IMR-90 (cell line): ENCODE measurements around the gene LGI1. TPM values are rescaled to one million over a fixed set of nuclear protein-coding genes. Genes with fewer than 3 reads are reported as not detected.

Experiments used
- ATAC-seq: fragments of 200-7000 bp; cut with Tn5 transposase; 2 replicates; pipeline ENCODE4 v1.9.1; 2020; ENCODE audit warnings: low read depth, mild to moderate bottlenecking, moderate library complexity
- BruUV-seq: library from RNA; stranded (reverse); fragments of 400-500 nt; replicated peaks from 2 replicates; lab custom pipeline; 2021; lab: Mats Ljungman, UMichigan
- CTCF ChIA-PET: fragments of 300-600 bp; formaldehyde crosslinking; extraction: SDS; loops from one replicate; lab custom pipeline; 2021; ENCODE audit warnings: antibody characterized with exemption; lab: Yijun Ruan, JAX
- POLR2A ChIA-PET: fragments of 300-600 bp; sonication (Branson Sonifier 250); formaldehyde crosslinking; loops from one replicate; lab custom pipeline; 2022; ENCODE audit warnings: antibody characterized with exemption; ENCODE audit not compliant: unreplicated experiment; lab: Charles Lee
- DNase-seq: peaks from one replicate; pipeline ENCODE4 v3.0.0; 2013
- H2AFZ ChIP-seq: replicated peaks from 2 replicates; pipeline ENCODE3; 2013; ENCODE audit warnings: low read length, mild to moderate bottlenecking; ENCODE audit not compliant: poor library complexity
- H2AK5ac ChIP-seq: 2 replicates; pipeline ENCODE4 v1.6.1; 2013; ENCODE audit warnings: low read depth, low read length, inconsistent platforms
- H2AK9ac ChIP-seq: replicated peaks from 2 replicates; pipeline ENCODE3; 2013; ENCODE audit warnings: mild to moderate bottlenecking, low read depth, low read length, moderate library complexity; ENCODE audit not compliant: poor library complexity
- H2BK120ac ChIP-seq: 2 replicates; pipeline ENCODE4 v1.6.1; 2013; ENCODE audit warnings: low read depth, low read length, inconsistent platforms
- H2BK15ac ChIP-seq: 3 replicates; pipeline ENCODE4 v1.6.1; 2013; ENCODE audit warnings: low read depth, low read length, inconsistent platforms
- H2BK20ac ChIP-seq: 2 replicates; pipeline ENCODE4 v1.6.1; 2013; ENCODE audit warnings: low read depth, mild to moderate bottlenecking, inconsistent platforms, low read length, moderate library complexity
- H2BK5ac ChIP-seq: 2 replicates; pipeline ENCODE4 v1.6.1; 2013; ENCODE audit warnings: mild to moderate bottlenecking, low read depth, low read length, inconsistent platforms; ENCODE audit not compliant: poor library complexity, severe bottlenecking
- H3K14ac ChIP-seq: replicated peaks from 2 replicates; pipeline ENCODE4 v1.6.1; 2013; ENCODE audit warnings: low read depth, low read length, inconsistent platforms
- H3K18ac ChIP-seq: 2 replicates; pipeline ENCODE4 v1.6.1; 2013; ENCODE audit warnings: low read depth, low read length, control low read depth
- H3K23ac ChIP-seq: 2 replicates; pipeline ENCODE4 v1.6.1; 2013; ENCODE audit warnings: low read depth, low read length, inconsistent platforms
- H3K27ac ChIP-seq: 2 replicates; pipeline ENCODE4 v1.5.1; 2013; ENCODE audit warnings: mild to moderate bottlenecking, control low read depth, low read length; ENCODE audit not compliant: insufficient read depth
- H3K27me3 ChIP-seq: 2 replicates; pipeline ENCODE4 v1.6.1; 2013; ENCODE audit warnings: low read length; ENCODE audit not compliant: control insufficient read depth, insufficient read depth
- H3K36me3 ChIP-seq: 2 replicates; pipeline ENCODE4 v1.6.1; 2013; ENCODE audit warnings: low read length, mixed read lengths; ENCODE audit not compliant: control insufficient read depth, insufficient read depth
- H3K4ac ChIP-seq: 2 replicates; pipeline ENCODE4 v1.6.1; 2013; ENCODE audit warnings: low read depth, low read length, inconsistent platforms
- H3K4me1 ChIP-seq: 2 replicates; pipeline ENCODE4 v1.6.1; 2013; ENCODE audit warnings: low read length, mixed read lengths; ENCODE audit not compliant: control insufficient read depth, insufficient read depth
- H3K4me2 ChIP-seq: 2 replicates; pipeline ENCODE4 v1.6.1; 2013; ENCODE audit warnings: low read depth, mild to moderate bottlenecking, control low read depth, low read length, moderate library complexity
- H3K4me3 ChIP-seq: 2 replicates; pipeline ENCODE4 v1.5.1; 2013; ENCODE audit warnings: low read depth, mild to moderate bottlenecking, control low read depth, low read length, moderate library complexity; ENCODE audit not compliant: insufficient read depth
- H3K56ac ChIP-seq: 2 replicates; pipeline ENCODE4 v1.6.1; 2013; ENCODE audit warnings: low read length, inconsistent platforms; ENCODE audit not compliant: insufficient read depth; ENCODE audit errors: extremely low read depth
- H3K79me1 ChIP-seq, 2 experiments: 2 replicates each; pipeline ENCODE4 v1.6.1; 2013; ENCODE audit warnings: low read length in 2 of 2, inconsistent platforms in 1 of 2, low read depth in 1 of 2
- H3K9ac ChIP-seq: 2 replicates; pipeline ENCODE4 v1.6.1; 2013; ENCODE audit warnings: low read depth, low read length, control low read depth
- H3K9me1 ChIP-seq: 2 replicates; pipeline ENCODE4 v1.6.1; 2013; ENCODE audit warnings: low read length, inconsistent platforms; ENCODE audit not compliant: insufficient read depth
- H3K9me3 ChIP-seq: 2 replicates; pipeline ENCODE4 v1.6.1; 2013; ENCODE audit warnings: low read length; ENCODE audit not compliant: control insufficient read depth, insufficient read depth
- H4K20me1 ChIP-seq: 2 replicates; pipeline ENCODE4 v1.6.1; 2013; ENCODE audit warnings: low read length, inconsistent platforms; ENCODE audit not compliant: insufficient read depth
- H4K5ac ChIP-seq: 2 replicates; pipeline ENCODE4 v1.6.1; 2013; ENCODE audit warnings: mild to moderate bottlenecking, low read depth, low read length, control low read depth
- H4K8ac ChIP-seq, 2 experiments: 2 replicates each; pipeline ENCODE4 v1.6.1; 2013; ENCODE audit warnings: low read depth in 2 of 2, low read length in 2 of 2, control low read depth in 1 of 2, inconsistent platforms in 1 of 2
- H4K91ac ChIP-seq: 2 replicates; pipeline ENCODE4 v1.6.1; 2013; ENCODE audit warnings: low read depth, low read length, inconsistent platforms; ENCODE audit not compliant: insufficient read depth
- BHLHE40 ChIP-seq: fragments of 150-350 bp; IDR thresholded peaks from 2 replicates; pipeline ENCODE4 v1.6.1; 2016; ENCODE audit warnings: mild to moderate bottlenecking, low read depth, low read length
- CEBPB ChIP-seq: IDR thresholded peaks from 2 replicates; pipeline ENCODE4 v1.6.1; 2012; ENCODE audit warnings: low read depth, low read length, improper control_type of control experiment
- CHD1 ChIP-seq: IDR thresholded peaks from 2 replicates; pipeline ENCODE4 v1.6.1; 2012; ENCODE audit warnings: low read depth, low read length, improper control_type of control experiment
- MAFK ChIP-seq: IDR thresholded peaks from 2 replicates; pipeline ENCODE4 v1.6.1; 2012; ENCODE audit warnings: low read depth, low read length, improper control_type of control experiment
- MAZ ChIP-seq: IDR thresholded peaks from 2 replicates; pipeline ENCODE4 v1.6.1; 2012; ENCODE audit warnings: low read depth, mild to moderate bottlenecking, low read length, improper control_type of control experiment, moderate library complexity, borderline replicate concordance
- NFE2L2 ChIP-seq: fragments of 150-350 bp; IDR thresholded peaks from 2 replicates; pipeline ENCODE4 v1.6.1; 2016; ENCODE audit warnings: low read depth, mild to moderate bottlenecking, low read length
- POLR2A ChIP-seq: IDR thresholded peaks from 2 replicates; pipeline ENCODE4 v1.6.1; 2012; ENCODE audit warnings: mild to moderate bottlenecking, low read depth, low read length
- RAD21 ChIP-seq: IDR thresholded peaks from 2 replicates; pipeline ENCODE4 v1.6.1; 2012; ENCODE audit warnings: low read length, improper control_type of control experiment
- RCOR1 ChIP-seq: IDR thresholded peaks from 2 replicates; pipeline ENCODE4 v1.6.1; 2012; ENCODE audit warnings: mild to moderate bottlenecking, low read length, improper control_type of control experiment; ENCODE audit not compliant: insufficient replicate concordance
- RFX5 ChIP-seq: IDR thresholded peaks from 2 replicates; pipeline ENCODE4 v1.8.0; 2012; ENCODE audit warnings: low read depth, mild to moderate bottlenecking, low read length, moderate library complexity
- SMC3 ChIP-seq: fragments of 150-350 bp; IDR thresholded peaks from 2 replicates; pipeline ENCODE4 v1.6.1; 2016; ENCODE audit warnings: low read depth, mild to moderate bottlenecking, antibody characterized with exemption, low read length, moderate library complexity
- WGBS, 2 experiments: methylation state at CpG; one replicate each; pipeline versions ENCODE4 v1.1.5 to v1.1.7; 2013; ENCODE audit warnings: missing lambda C conversion rate in 2 of 2; ENCODE audit not compliant: insufficient read length in 1 of 2; ENCODE audit errors: extremely low coverage in 2 of 2; 5-methylcytosine and 5-hydroxymethylcytosine counted together
- dilution Hi-C: fragments of 300-500 bp; cut with HindIII; formaldehyde crosslinking; loops from one replicate; pipeline ENCODE4 v1.14.3; 2018; ENCODE audit warnings: low sequenced_read_pairs; ENCODE audit not compliant: unreplicated experiment
- in situ Hi-C: fragments of 300-500 bp; cut with MboI; formaldehyde crosslinking; loops from 3 replicates; pipeline ENCODE4 v1.14.3; 2019; ENCODE audit warnings: low sequenced_read_pairs, inconsistent platforms, mixed read lengths
- intact Hi-C: fragments of 100-400 bp; cut with micrococcal nuclease; formaldehyde crosslinking; loops from 2 replicates; pipeline ENCODE4 v1.10.0; 2022
- polyA plus RNA-seq, 3 experiments: library from polyadenylated mRNA; depleted of rRNA; stranded (reverse); fragments of >200 nt; gene quantifications; 2 replicates each; pipeline ENCODE4 v1.2.3, GENCODE V29; 2012; ENCODE audit warnings: low replicate concordance in 1 of 3
- total RNA-seq: library from RNA; depleted of rRNA; stranded (reverse); fragments of >200 nt; gene quantifications from 2 replicates; pipeline ENCODE4 v1.2.3, GENCODE V29; 2012
- TF ChIP-seq, protein P1 (sequence below): conservative IDR thresholded peaks from 2 replicates; pipeline ENCODE4 v1.5.1; 2012; ENCODE audit warnings: mild to moderate bottlenecking, low read depth, low read length, improper control_type of control experiment
- TF ChIP-seq, protein P2 (sequence below): fragments of 150-350 bp; IDR thresholded peaks from 2 replicates; pipeline ENCODE4 v1.6.1; 2017; ENCODE audit warnings: mild to moderate bottlenecking, antibody characterized with exemption, low read length, low read depth

LGI1 gene
- total and polyA plus RNA-seq, 2 of the 4 experiments (the other 2 are of a cell fraction), result not detected

DNA sequence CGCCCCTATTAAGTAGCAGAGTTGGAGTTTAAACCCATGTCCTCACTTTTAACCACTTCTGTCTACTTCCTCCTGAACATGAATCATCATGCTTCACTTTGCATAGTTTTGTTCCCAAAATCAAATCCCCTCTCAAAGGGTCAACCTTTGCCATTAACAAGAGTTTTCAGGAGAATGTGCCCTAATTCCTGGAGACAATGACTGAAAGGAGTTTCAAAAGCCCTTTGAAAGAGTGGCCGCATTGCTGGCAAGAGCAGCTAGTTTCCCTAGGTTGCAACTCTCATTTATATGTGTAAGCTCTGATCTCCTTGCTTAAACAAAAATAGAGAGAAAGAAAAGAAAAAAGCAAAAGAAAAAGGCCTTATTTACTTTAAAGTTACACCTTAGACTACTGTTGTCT lies 9.2 kb downstream of the LGI1 start:
- Histone ChIP-seq H2AK9ac (no peak overlapping the region), H3K14ac (no peak overlapping the region), H2AK5ac (no peak overlapping the region), H3K79me1 (no peaks in the 10 kb centered on the region), H3K36me3 (no peaks in the 10 kb centered on the region), H3K27me3 (peaks cover 24% of the 10 kb centered on the region), H3K56ac (no peak overlapping the region), H3K9me3 (no peaks in the 10 kb centered on the region), H2AFZ (no peak overlapping the region), H2BK15ac (no peak overlapping the region), H3K4me3 (no peak overlapping the region), H4K20me1 (no peaks in the 10 kb centered on the region), H2BK20ac (no peak overlapping the region), H3K4ac (no peak overlapping the region), H3K4me2 (no peak overlapping the region), H3K9ac (no peak overlapping the region), H3K18ac (no peak overlapping the region), H2BK120ac (no peak overlapping the region), H4K8ac (no peak overlapping the region), H3K4me1 (no peaks in the 10 kb centered on the region), H4K91ac (no peak overlapping the region), H4K5ac (no peak overlapping the region), H3K9me1 (no peaks in the 10 kb centered on the region), H3K27ac (no peak overlapping the region), H2BK5ac (no peak overlapping the region), H3K23ac (no peak overlapping the region)
- no TSS peak for BruUV-seq
- ATAC-seq (no peak), DNase-seq (no peak)
- in situ Hi-C loops (no loop called here), intact Hi-C loops (no loop called here), dilution Hi-C loops (no loop called here)
- no peak for TF ChIP-seq MAZ
- TF ChIP-seq NFE2L2, result no peak
- TF ChIP-seq, protein P1, sequence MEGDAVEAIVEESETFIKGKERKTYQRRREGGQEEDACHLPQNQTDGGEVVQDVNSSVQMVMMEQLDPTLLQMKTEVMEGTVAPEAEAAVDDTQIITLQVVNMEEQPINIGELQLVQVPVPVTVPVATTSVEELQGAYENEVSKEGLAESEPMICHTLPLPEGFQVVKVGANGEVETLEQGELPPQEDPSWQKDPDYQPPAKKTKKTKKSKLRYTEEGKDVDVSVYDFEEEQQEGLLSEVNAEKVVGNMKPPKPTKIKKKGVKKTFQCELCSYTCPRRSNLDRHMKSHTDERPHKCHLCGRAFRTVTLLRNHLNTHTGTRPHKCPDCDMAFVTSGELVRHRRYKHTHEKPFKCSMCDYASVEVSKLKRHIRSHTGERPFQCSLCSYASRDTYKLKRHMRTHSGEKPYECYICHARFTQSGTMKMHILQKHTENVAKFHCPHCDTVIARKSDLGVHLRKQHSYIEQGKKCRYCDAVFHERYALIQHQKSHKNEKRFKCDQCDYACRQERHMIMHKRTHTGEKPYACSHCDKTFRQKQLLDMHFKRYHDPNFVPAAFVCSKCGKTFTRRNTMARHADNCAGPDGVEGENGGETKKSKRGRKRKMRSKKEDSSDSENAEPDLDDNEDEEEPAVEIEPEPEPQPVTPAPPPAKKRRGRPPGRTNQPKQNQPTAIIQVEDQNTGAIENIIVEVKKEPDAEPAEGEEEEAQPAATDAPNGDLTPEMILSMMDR, result no peak
- no peak for TF ChIP-seq RAD21
- TF ChIP-seq, protein P2, sequence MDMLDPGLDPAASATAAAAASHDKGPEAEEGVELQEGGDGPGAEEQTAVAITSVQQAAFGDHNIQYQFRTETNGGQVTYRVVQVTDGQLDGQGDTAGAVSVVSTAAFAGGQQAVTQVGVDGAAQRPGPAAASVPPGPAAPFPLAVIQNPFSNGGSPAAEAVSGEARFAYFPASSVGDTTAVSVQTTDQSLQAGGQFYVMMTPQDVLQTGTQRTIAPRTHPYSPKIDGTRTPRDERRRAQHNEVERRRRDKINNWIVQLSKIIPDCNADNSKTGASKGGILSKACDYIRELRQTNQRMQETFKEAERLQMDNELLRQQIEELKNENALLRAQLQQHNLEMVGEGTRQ, result no peak
- no peak for TF ChIP-seq RFX5
- TF ChIP-seq SMC3, result no peak
- no peak for TF ChIP-seq POLR2A
- TF ChIP-seq MAFK, result no peak
- TF ChIP-seq BHLHE40, result no peak
- no peak for TF ChIP-seq RCOR1
- TF ChIP-seq CEBPB, result no peak
- no peak for TF ChIP-seq CHD1
- POLR2A ChIA-PET, result no interaction called here
- CTCF ChIA-PET, result no interaction called here
- WGBS, 2 experiments, result no CpG with 5 or more reads among the region's 2 CpGs
